GM21576 (cell line): ENCODE data around the gene S1PR2.
"Not testable (repeated sequence)": the region's sequence is repeated elsewhere in the genome, so short reads cannot be mapped to it uniquely, and the experiment has no call there.

Experiments used
- ATAC-seq: cut with Tn5 transposase; IDR thresholded peaks from one replicate; pipeline ENCODE4 v1.9.1; 2021; ENCODE audit warnings: mild to moderate bottlenecking, moderate library complexity; ENCODE audit not compliant: unreplicated experiment

The S1PR2 gene

GRCh38 chr19:10192922-10193321, 38.2 kb downstream of the S1PR2 start:
- no peak for ATAC-seq

GRCh38 chr19:10191347-10191746, 39.8 kb downstream of the S1PR2 start:
- ATAC-seq = no peak

DNA sequence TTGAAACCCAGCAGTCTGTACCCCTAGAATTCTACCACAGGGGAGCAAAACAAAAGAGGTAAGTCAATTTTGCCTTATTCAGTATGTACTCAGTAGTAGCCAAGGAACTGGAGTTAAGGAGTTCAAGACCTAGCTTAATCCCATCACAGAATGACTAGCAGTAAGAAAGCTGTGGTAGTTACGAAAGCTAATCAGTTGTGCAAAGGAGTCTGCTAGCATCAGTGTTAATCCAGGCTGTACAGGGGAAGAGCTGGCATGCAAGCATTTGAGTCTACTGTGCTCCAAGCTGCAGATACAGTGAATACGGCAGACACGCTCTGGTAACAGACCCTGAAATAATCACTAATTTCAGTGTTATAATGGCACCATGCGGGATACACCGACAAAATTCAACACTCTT, 41.1 kb downstream of the S1PR2 start:
- no peak for ATAC-seq

DNA sequence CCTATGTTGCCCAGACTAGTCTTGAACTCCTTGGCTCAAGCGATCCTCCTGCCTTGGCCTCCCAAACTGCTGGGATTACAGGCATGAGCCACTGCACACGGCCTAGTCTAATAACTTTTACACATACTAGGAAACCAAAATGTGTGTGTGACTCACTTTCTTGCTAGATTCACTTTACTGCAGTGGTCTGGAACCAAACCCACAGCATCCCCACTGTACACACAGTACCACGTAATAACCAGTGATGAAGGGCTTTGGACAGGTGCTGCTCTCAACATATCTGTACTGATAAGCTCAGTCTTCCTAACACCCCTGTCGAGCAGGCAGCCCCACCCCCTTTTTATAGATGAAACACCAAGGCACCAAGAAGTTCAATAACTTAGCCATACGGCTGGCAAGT, 41.5 kb downstream of the S1PR2 start:
- ATAC-seq = no peak

GRCh38 chr19:10187315-10187714, 43.8 kb downstream of the S1PR2 start:
- no peak for ATAC-seq

GRCh38 chr19:10184636-10185035, 46.5 kb downstream of the S1PR2 start:
- no peak for ATAC-seq

- no peak for ATAC-seq
Measured at GRCh38 chr19:10183926-10184325, 47.2 kb downstream of the S1PR2 start.

DNA sequence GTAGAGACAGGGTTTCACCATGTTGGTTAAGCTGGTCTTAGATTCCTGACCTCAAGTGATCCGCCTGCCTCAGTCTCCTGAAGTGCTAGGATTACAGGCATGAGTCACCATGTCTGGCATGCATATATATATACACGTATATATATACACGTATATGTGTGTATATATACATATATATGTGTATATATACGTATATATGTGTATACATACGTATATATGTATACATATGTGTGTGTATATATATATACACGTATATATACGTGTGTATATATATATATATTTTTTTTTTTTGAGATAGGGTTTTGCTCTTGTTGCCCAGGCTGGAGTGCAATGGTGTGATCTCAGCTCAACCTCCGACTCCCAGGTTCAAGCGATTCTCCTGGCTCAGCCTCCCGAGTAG, 48.3 kb downstream of the S1PR2 start:
- ATAC-seq = no peak

- ATAC-seq = no peak
Measured at GRCh38 chr19:10182076-10182475, 49.1 kb downstream of the S1PR2 start.

GRCh38 chr19:10180459-10180858, 50.7 kb downstream of the S1PR2 start:
- ATAC-seq = no peak

DNA sequence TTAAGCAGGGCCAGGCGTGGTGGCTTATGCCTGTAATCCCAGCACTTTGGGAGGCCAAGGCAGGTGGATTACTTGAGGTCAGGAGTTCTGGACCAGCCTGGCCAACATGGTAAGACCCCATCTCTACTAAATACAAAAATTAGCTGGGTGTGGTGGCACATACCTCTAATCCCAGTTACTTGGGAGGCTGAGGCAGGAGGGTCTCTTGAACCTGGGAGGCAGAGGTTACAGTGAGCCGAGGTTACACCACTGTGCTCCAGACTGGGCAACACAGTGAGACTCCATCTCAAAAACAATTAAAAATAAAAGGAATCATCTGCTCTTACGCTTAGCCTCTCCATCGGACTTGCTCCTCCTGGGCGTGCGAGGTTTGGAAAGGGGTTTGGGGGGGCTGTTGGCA, 51.1 kb downstream of the S1PR2 start:
- ATAC-seq = not testable (repeated sequence)

DNA sequence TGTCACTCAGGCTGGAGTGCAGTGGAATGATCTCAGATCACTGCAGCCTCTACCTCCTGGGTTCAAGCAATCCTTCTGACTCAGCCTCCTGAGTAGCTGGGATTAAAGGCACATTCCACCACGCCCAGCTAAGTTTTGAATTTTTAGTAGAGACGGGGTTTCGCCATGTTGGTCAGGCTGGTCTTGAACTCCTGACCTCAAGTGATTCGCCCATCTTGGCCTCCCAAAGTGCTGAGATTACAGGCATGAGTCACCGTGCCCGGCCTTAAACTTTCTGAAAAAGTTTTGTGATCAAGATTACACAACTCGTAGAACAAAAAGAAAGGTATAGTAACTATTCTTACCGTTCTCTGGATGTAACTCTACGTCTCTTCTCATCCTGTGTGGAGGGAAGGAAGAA, 57.6 kb downstream of the S1PR2 start:
- no peak for ATAC-seq
